Spleen (tissue), 11 donors: ENCODE results near the gene PPP1R14B. TPM values are rescaled to one million over a fixed set of nuclear protein-coding genes. Genes with fewer than 3 reads are reported as not detected.

ENCODE experiments used
- DNase-seq: peaks from one replicate; pipeline ENCODE4 v3.0.0-alpha.2; 2020
- H3K27ac ChIP-seq, 8 donors: fragments of 200-600 bp; sonication (generic) in 7 of 8; 1 replicate in 4 of 8; 2 replicates in 4 of 8; pipeline versions ENCODE4 v1.5.0 to v1.8.0; 2016 to 2021; ENCODE audit warnings: inconsistent platforms in 4 of 8, mild to moderate bottlenecking in 4 of 8, moderate library complexity in 1 of 8
- H3K27me3 ChIP-seq, 7 donors: fragments of 200-600 bp; sonication (generic) in 6 of 7; replicated peaks in 1 of 7; 1 replicate in 4 of 7; 2 replicates in 3 of 7; pipeline versions ENCODE4 v1.5.0 to v1.8.0; 2016 to 2021; ENCODE audit warnings: inconsistent platforms in 3 of 7, mild to moderate bottlenecking in 1 of 7
- H3K36me3 ChIP-seq, 6 donors: fragments of 200-600 bp; sonication (generic) in 5 of 6; 1 replicate in 4 of 6; 2 replicates in 2 of 6; pipeline versions ENCODE4 v1.5.0 to v1.8.0; 2016 to 2021; ENCODE audit warnings: inconsistent platforms in 2 of 6
- H3K4me1 ChIP-seq, 6 donors: fragments of 200-600 bp; sonication (generic) in 5 of 6; 1 replicate in 3 of 6; 2 replicates in 3 of 6; pipeline versions ENCODE4 v1.5.0 to v1.8.0; 2016 to 2021; ENCODE audit warnings: inconsistent platforms in 3 of 6
- H3K4me3 ChIP-seq, 8 donors: fragments of 200-600 bp; sonication (generic) in 7 of 8; 1 replicate in 4 of 8; 2 replicates in 4 of 8; pipeline versions ENCODE4 v1.5.0 to v1.8.0; 2016 to 2021; ENCODE audit warnings: inconsistent platforms in 4 of 8, mild to moderate bottlenecking in 4 of 8, moderate library complexity in 2 of 8
- H3K9me3 ChIP-seq, 8 donors: fragments of 200-600 bp; sonication (generic) in 7 of 8; 1 replicate in 4 of 8; 2 replicates in 4 of 8; pipeline versions ENCODE4 v1.5.0 to v1.8.0; 2016 to 2021; ENCODE audit warnings: inconsistent platforms in 4 of 8
- POLR2A ChIP-seq, 3 donors: fragments of 450-650 bp; IDR thresholded peaks; one replicate each; pipeline ENCODE4 v1.5.1; 2017; ENCODE audit warnings: antibody characterized with exemption in 3 of 3, mild to moderate bottlenecking in 1 of 3
- POLR2AphosphoS5 ChIP-seq, 3 donors: sonication (generic); formaldehyde crosslinking; IDR thresholded peaks; one replicate each; pipeline ENCODE4 v1.5.1; 2017; ENCODE audit warnings: antibody characterized with exemption in 3 of 3
- WGBS, 5 donors: extraction: QIAGEN DNeasy Blood & Tissue Kit in 3 of 5; methylation state at CpG; one replicate each; pipeline versions ENCODE4 v1.1.5 to v1.1.7; 2013 to 2018; 5-methylcytosine and 5-hydroxymethylcytosine counted together
- intact Hi-C: fragments of 100-400 bp; cut with DNase I; formaldehyde crosslinking; loops from one replicate; pipeline ENCODE4 v1.15.0; 2023; ENCODE audit warnings: low total_unique reads
- polyA plus RNA-seq, 3 donors: library from polyadenylated mRNA; stranded (reverse); fragments of 200-250 nt; gene quantifications; one replicate each; pipeline ENCODE4 v1.2.1, GENCODE V29; 2013
- total RNA-seq, 7 donors: library from RNA; depleted of rRNA in 3 of 7; stranded (reverse); fragments of >200 nt in 3 of 7; fragmentation: NEBNext Ultra II Directional in 4 of 7; extraction: Animal tissue kit (Norgen Biotek cat#: 25700) in 4 of 7; gene quantifications; one replicate each; pipeline versions ENCODE4 v1.1.0 to v1.2.1, GENCODE V29; 2016 to 2021
- TF ChIP-seq, protein P1 (sequence below), 11 experiments: fragments of 200-600 bp in 7 of 11; fragments of 450-650 bp in 4 of 11; sonication (generic) in 4 of 11; IDR thresholded peaks in 8 of 11; conservative IDR thresholded peaks in 3 of 11; 1 replicate in 7 of 11; 2 replicates in 4 of 11; pipeline versions ENCODE4 v1.4.0 to v1.8.0; 2016 to 2021; ENCODE audit warnings: antibody characterized with exemption in 11 of 11, inconsistent platforms in 4 of 11, mild to moderate bottlenecking in 1 of 11
- donor health status: healthy with polysubstance abuse.
- donor health status: DM: no; HTN: no; CAD: no; lungs with moderate emphysema.
- donor health status: DM: no; HTN: no; CAD: no.
- donor health status: Bipolar disorder and iron deficiency.
- donor health status: healthy.
- donor health status: DM: no; HTN: no; CAD: no.
- donor health status: DM: yes; HTN: yes; CAD: no.

The PPP1R14B gene
- total and polyA plus RNA-seq, 10 donors = 47.6 to 190 (median 83.6) TPM

DNA sequence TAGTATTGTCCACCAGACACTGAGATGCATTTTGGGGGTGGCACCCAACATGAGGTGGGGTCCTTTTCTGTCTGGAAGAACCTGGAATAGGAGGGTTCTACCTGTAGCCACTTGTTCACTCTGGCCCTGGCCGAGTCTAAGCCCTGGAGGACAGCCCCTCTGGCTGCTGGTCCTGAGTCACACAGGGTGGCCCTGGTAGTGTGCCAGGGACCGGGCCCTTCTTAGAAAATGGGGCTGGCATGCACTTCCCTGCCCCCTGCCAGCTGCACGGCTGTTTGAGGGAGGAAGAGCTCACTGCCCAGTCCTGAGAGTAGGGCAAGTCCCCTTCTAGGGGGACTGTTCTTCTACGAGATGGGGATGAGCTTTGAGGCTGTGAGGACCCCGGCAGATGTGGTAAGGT lies 6.7 kb upstream of the PPP1R14B start:
- no peak for DNase-seq

DNA sequence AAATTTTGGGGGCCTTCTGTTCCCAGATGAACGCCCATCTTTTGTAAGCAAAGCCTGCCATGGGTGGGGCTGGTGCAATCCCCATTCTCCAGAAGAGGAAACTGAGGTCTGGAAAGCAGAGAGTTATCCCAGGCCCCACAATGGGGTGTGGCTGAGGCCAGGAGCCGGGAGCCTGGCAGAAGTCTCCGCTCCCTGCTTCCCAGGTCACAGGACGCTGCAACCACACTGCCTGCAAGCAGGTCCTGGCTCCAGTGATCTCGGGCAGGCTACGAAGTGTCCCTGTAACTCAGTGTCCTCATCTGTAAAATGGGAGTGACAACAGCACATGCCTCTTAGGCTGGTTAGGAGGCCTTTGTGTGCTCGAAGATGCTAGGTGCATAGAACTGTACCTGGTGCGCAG lies 6.3 kb upstream of the PPP1R14B start:
- intact Hi-C loops = no loop called here
- no peak for DNase-seq
- H3K27me3 ChIP-seq = no peaks in the 10 kb centered on the region
- no peaks in the 10 kb centered on the region for H3K9me3 ChIP-seq
- TF ChIP-seq POLR2A (IDR thresholded peaks at IDR 0.05) = no peak
- no peak for TF ChIP-seq POLR2AphosphoS5 (IDR thresholded peaks at IDR 0.05)
- TF ChIP-seq, protein P1, sequence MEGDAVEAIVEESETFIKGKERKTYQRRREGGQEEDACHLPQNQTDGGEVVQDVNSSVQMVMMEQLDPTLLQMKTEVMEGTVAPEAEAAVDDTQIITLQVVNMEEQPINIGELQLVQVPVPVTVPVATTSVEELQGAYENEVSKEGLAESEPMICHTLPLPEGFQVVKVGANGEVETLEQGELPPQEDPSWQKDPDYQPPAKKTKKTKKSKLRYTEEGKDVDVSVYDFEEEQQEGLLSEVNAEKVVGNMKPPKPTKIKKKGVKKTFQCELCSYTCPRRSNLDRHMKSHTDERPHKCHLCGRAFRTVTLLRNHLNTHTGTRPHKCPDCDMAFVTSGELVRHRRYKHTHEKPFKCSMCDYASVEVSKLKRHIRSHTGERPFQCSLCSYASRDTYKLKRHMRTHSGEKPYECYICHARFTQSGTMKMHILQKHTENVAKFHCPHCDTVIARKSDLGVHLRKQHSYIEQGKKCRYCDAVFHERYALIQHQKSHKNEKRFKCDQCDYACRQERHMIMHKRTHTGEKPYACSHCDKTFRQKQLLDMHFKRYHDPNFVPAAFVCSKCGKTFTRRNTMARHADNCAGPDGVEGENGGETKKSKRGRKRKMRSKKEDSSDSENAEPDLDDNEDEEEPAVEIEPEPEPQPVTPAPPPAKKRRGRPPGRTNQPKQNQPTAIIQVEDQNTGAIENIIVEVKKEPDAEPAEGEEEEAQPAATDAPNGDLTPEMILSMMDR (IDR thresholded peaks at IDR 0.05 in 8 of 11, conservative IDR thresholded peaks at IDR 0.05 in 3 of 11) = no peak
- peak overlapping the region in 1 of 8 donors; percentile 85 for H3K27ac ChIP-seq
- H3K4me1 ChIP-seq = peaks cover 9 to 63% (median 38%) of the 10 kb centered on the region in 6 donors
- peak overlapping the region in 3 of 8 donors; percentile 84 to 96 (median 94) for H3K4me3 ChIP-seq
- WGBS, 5 donors = 79 to 88% (median 84%) methylated on average over 3 to 8 of the region's 8 CpGs
- H3K36me3 ChIP-seq = peaks cover 0 to 40% (median 19%) of the 10 kb centered on the region in 6 donors

More for the DNA sequence above, 6.7 kb upstream of the PPP1R14B start:
- H3K4me1 ChIP-seq = peaks cover 9 to 59% (median 37%) of the 10 kb centered on the region in 6 donors
- no peak overlapping the region for H3K4me3 ChIP-seq
- TF ChIP-seq POLR2A (IDR thresholded peaks at IDR 0.05) = no peak
- no peak for TF ChIP-seq POLR2AphosphoS5 (IDR thresholded peaks at IDR 0.05)
- TF ChIP-seq, protein P1 (IDR thresholded peaks at IDR 0.05 in 8 of 11, conservative IDR thresholded peaks at IDR 0.05 in 3 of 11) = no peak
- no peaks in the 10 kb centered on the region for H3K9me3 ChIP-seq
- H3K27ac ChIP-seq = peak overlapping the region in 1 of 8 donors; percentile 9
- intact Hi-C loops = no loop called here
- peaks cover 0 to 44% (median 23%) of the 10 kb centered on the region in 6 donors for H3K36me3 ChIP-seq
- no peaks in the 10 kb centered on the region for H3K27me3 ChIP-seq
- 37 to 77% (median 65%) methylated on average over 5 of the region's 5 CpGs for WGBS, 5 donors

DNA sequence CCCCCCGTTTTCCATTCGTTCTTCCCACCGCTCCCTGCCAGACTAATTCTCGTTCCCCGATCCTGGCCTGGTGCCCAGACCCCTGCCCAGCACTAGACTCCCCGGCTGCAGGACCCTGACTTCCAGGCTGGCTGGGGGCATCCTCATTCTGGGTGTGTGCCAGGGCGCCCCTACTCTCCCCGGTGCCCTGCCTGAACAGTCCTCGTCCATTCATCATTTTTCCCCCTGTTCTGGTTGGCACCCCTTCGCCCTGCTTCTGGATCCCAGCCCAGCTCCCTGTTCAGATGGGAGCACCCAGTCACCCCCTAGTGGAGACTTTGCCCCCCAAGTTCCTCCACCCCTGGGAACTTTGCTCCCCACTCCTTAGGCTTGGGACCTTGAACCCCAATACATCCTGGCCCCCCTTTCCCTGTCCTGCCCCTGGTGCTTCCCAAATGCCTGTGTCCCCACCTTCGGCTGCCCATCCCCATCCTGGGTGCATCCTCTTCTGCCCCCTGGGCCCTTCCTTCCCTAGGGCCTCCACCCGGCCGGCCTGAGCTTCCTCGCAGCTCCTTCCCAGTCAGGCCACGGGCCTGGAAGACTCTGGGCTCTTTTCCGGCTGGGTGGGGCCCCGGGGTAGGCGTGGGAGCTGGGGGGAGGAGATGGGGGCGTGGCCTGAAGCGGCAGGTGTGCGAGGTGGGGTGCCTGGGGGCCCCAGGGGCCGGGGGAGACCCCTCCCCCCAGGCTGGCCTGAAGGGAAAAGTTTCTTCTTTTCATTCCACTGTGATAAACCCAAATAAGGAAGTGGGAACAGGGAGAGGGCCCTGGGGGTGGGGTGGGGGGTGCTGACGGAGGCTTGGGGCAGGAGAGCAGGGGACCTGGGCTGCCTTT lies 5.5 kb upstream of the PPP1R14B start:
- H3K27me3 ChIP-seq = no peaks in the 10 kb centered on the region
- H3K27ac ChIP-seq = peak overlapping the region in 5 of 8 donors; percentile 64 to 85 (median 82)
- H3K9me3 ChIP-seq = no peaks in the 10 kb centered on the region
- intact Hi-C loops = no loop called here
- WGBS, 5 donors = 5 to 6% (median 6%) methylated on average over 23 of the region's 23 CpGs
- TF ChIP-seq POLR2AphosphoS5 (IDR thresholded peaks at IDR 0.05) = peak in 1 of 3 donors; percentile 19
- TF ChIP-seq POLR2A (IDR thresholded peaks at IDR 0.05) = no peak
- TF ChIP-seq, protein P1 (IDR thresholded peaks at IDR 0.05 in 8 of 11, conservative IDR thresholded peaks at IDR 0.05 in 3 of 11) = peak in 5 of 11 experiments; percentile 23 to 45 (median 34)
- H3K4me3 ChIP-seq = peak overlapping the region; percentile 62 to 96 (median 80)
- H3K4me1 ChIP-seq = peaks cover 9 to 71% (median 45%) of the 10 kb centered on the region in 6 donors
- peaks cover 0 to 32% (median 19%) of the 10 kb centered on the region in 6 donors for H3K36me3 ChIP-seq
- DNase-seq = no peak

DNA sequence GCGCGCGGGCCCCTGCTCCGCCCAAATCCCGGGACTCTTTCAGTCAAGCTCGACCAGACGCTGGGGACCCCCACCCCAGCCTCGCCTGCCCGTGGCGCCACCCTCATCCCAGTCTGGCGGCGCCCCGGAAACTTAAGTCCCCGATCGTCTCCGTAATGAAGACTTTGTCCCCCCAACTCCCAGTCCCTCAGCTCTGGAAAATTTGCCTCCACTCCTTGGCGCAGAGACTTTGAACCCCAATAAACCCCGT lies 4.9 kb upstream of the PPP1R14B start:
- H3K36me3 ChIP-seq = peaks cover 0 to 26% (median 16%) of the 10 kb centered on the region in 6 donors
- H3K4me1 ChIP-seq = peaks cover 9 to 75% (median 50%) of the 10 kb centered on the region in 6 donors
- DNase-seq = no peak
- peak overlapping the region in 6 of 8 donors; percentile 64 to 85 (median 78) for H3K27ac ChIP-seq
- 0 to 4% (median 2%) methylated on average over 13 to 18 of the region's 18 CpGs for WGBS, 5 donors
- TF ChIP-seq, protein P1 (IDR thresholded peaks at IDR 0.05 in 8 of 11, conservative IDR thresholded peaks at IDR 0.05 in 3 of 11) = no peak
- TF ChIP-seq POLR2A (IDR thresholded peaks at IDR 0.05) (no peak), POLR2AphosphoS5 (IDR thresholded peaks at IDR 0.05) (no peak)
- H3K9me3 ChIP-seq = no peaks in the 10 kb centered on the region
- no peaks in the 10 kb centered on the region for H3K27me3 ChIP-seq
- intact Hi-C loops = no loop called here
- H3K4me3 ChIP-seq = peak overlapping the region; percentile 62 to 96 (median 80)
